ENCODE results near the gene SDF4.

The SDF4 gene

GRCh38 chr1:1230656-1231399 lies 973 bp downstream of the SDF4 start:
- H3K9me3 ChIP-seq (ENCODE audit: control insufficient read depth, insufficient read depth, low read length): no peaks in the 10 kb centered on the region
- peaks cover 16% of the 10 kb centered on the region for H3K36me3 ChIP-seq (ENCODE audit: control insufficient read depth, insufficient read depth, low read length)
- peak overlapping the region; percentile 57 for H3K4me3 ChIP-seq (ENCODE audit: low read depth, low read length)
- no peaks in the 10 kb centered on the region for H3K4me1 ChIP-seq (ENCODE audit: control insufficient read depth, insufficient read depth, low read length)
- peak overlapping the region; percentile 67 for H3K9ac ChIP-seq (ENCODE audit: low read depth, low read length)
- H3K27me3 ChIP-seq (ENCODE audit: control insufficient read depth, insufficient read depth, low read length): no peaks in the 10 kb centered on the region

GRCh38 chr1:1229770-1230169 lies 2.0 kb downstream of the SDF4 start:
- H3K4me3 ChIP-seq (ENCODE audit: low read depth, low read length): no peak overlapping the region
- H3K9ac ChIP-seq (ENCODE audit: low read depth, low read length): no peak overlapping the region
- H3K9me3 ChIP-seq (ENCODE audit: control insufficient read depth, insufficient read depth, low read length): no peaks in the 10 kb centered on the region
- no peaks in the 10 kb centered on the region for H3K27me3 ChIP-seq (ENCODE audit: control insufficient read depth, insufficient read depth, low read length)
- H3K36me3 ChIP-seq (ENCODE audit: control insufficient read depth, insufficient read depth, low read length): peaks cover 14% of the 10 kb centered on the region
- H3K4me1 ChIP-seq (ENCODE audit: control insufficient read depth, insufficient read depth, low read length): no peaks in the 10 kb centered on the region

DNA sequence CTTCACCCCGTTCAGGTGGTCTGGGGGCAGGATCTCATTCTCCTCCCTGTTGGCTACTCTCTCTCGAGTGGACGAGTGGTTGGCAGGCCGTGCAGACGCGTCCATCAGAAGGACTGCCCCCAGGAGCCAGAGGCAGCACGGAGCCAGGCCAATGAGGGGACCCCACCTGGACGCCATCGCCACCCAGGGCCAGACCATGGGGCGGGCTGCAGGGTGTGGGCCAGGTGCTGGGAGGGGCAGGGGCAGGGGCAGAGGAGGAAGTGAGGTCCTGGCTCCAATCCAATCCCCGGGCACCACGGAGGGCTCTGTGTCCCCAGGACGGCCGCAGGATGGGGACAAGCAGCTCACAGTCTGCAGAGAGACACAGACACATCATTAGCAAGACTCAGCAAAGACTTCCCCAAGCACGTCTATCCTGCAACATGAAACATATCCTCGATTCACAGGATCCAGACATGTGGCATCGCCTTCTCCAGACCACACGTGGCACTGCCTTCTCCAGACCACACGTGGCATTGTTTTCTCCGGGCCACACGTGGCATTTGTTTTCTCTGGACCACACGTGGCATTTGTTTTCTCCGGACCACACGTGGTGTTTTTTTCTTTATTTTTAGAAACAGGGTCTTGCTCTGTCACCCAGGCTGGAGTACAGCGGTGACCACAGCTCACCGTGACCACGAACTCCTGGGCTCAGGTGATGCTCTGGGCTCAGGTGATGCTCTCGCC lies 3.0 kb downstream of the SDF4 start:
- Histone ChIP-seq H3K27me3 (ENCODE audit: control insufficient read depth, insufficient read depth, low read length) (no peaks in the 10 kb centered on the region), H3K4me3 (ENCODE audit: low read depth, low read length) (no peak overlapping the region), H3K4me1 (ENCODE audit: control insufficient read depth, insufficient read depth, low read length) (no peaks in the 10 kb centered on the region), H3K9ac (ENCODE audit: low read depth, low read length) (no peak overlapping the region), H3K9me3 (ENCODE audit: control insufficient read depth, insufficient read depth, low read length) (no peaks in the 10 kb centered on the region), H3K36me3 (ENCODE audit: control insufficient read depth, insufficient read depth, low read length) (peaks cover 11% of the 10 kb centered on the region)

- Histone ChIP-seq H3K36me3 (ENCODE audit: control insufficient read depth, insufficient read depth, low read length) (peaks cover 13% of the 10 kb centered on the region), H3K4me3 (ENCODE audit: low read depth, low read length) (no peak overlapping the region), H3K9ac (ENCODE audit: low read depth, low read length) (no peak overlapping the region), H3K27me3 (ENCODE audit: control insufficient read depth, insufficient read depth, low read length) (no peaks in the 10 kb centered on the region), H3K4me1 (ENCODE audit: control insufficient read depth, insufficient read depth, low read length) (no peaks in the 10 kb centered on the region), H3K9me3 (ENCODE audit: control insufficient read depth, insufficient read depth, low read length) (no peaks in the 10 kb centered on the region)
Observed at GRCh38 chr1:1228187-1228586, 3.6 kb downstream of the SDF4 start.

- no peaks in the 10 kb centered on the region for H3K9me3 ChIP-seq (ENCODE audit: control insufficient read depth, insufficient read depth, low read length)
- no peak overlapping the region for H3K4me3 ChIP-seq (ENCODE audit: low read depth, low read length)
- H3K36me3 ChIP-seq (ENCODE audit: control insufficient read depth, insufficient read depth, low read length): peaks cover 21% of the 10 kb centered on the region
- no peak overlapping the region for H3K9ac ChIP-seq (ENCODE audit: low read depth, low read length)
- no peaks in the 10 kb centered on the region for H3K27me3 ChIP-seq (ENCODE audit: control insufficient read depth, insufficient read depth, low read length)
- no peaks in the 10 kb centered on the region for H3K4me1 ChIP-seq (ENCODE audit: control insufficient read depth, insufficient read depth, low read length)
Observed at GRCh38 chr1:1227386-1227785, 4.4 kb downstream of the SDF4 start.

DNA sequence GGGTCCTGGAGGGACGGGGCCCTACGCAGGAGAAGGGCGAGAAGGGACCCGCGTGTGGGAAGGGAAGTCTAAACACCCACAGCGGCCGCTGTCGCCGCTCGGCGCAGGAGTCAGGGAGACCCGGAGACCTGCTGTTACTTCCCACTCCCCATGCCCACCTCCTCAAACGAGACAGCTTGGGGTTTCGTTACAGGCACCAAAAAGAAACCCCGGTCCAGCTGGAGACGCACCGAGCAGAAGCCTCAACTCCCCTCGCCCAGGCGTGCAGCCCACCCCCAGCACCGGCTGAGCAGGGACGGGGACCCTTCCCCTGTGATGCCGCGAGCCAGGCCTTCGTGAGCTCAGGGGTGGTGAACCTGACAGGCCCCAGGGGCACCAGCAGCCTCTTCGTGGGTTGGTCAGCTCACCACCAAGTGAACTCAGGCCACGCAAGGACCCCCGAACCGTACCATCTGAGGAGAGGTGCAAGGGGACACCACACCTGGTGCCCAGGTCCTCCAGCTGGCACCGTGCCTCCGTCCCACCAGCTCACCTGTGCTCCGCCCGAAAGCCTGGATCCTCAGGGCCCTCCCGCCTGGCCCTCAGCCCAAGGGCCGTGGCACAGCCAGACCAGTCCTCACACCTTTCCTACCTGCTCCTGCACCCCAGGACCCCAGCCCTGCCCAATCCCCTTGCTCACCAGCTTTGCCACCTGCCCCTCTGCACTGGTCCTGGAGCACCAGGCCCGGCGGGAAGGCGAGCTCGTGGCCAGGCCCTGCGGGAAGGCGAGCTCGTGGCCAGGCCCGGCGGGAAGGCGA lies 5.0 kb downstream of the SDF4 start:
- H3K9ac ChIP-seq (ENCODE audit: low read depth, low read length): no peak overlapping the region
- no peaks in the 10 kb centered on the region for H3K9me3 ChIP-seq (ENCODE audit: control insufficient read depth, insufficient read depth, low read length)
- H3K4me1 ChIP-seq (ENCODE audit: control insufficient read depth, insufficient read depth, low read length): no peaks in the 10 kb centered on the region
- H3K4me3 ChIP-seq (ENCODE audit: low read depth, low read length): no peak overlapping the region
- H3K36me3 ChIP-seq (ENCODE audit: control insufficient read depth, insufficient read depth, low read length): peaks cover 25% of the 10 kb centered on the region
- H3K27me3 ChIP-seq (ENCODE audit: control insufficient read depth, insufficient read depth, low read length): no peaks in the 10 kb centered on the region

DNA sequence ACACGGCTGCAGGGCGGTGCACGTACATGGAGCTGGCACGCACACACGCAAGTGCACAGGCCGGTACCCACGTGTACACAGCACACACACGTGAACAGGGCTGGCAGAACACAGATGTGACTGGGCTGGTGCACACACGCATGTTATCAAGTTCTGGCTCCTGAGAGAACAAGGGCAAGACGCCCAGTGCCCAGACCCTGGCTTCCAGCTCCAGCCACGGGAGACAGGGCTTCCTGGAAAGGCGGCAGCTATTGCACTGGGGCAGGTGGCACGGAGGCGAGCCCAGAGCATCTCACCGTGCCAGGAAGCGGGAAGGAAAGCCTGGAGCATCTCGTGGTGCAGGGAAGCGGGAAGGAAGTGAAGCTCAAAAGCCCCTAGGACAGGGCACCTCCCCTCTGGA lies 5.9 kb downstream of the SDF4 start:
- H3K27me3 ChIP-seq (ENCODE audit: control insufficient read depth, insufficient read depth, low read length): no peaks in the 10 kb centered on the region
- peaks cover 25% of the 10 kb centered on the region for H3K36me3 ChIP-seq (ENCODE audit: control insufficient read depth, insufficient read depth, low read length)
- H3K4me1 ChIP-seq (ENCODE audit: control insufficient read depth, insufficient read depth, low read length): no peaks in the 10 kb centered on the region
- H3K9me3 ChIP-seq (ENCODE audit: control insufficient read depth, insufficient read depth, low read length): no peaks in the 10 kb centered on the region
- no peak overlapping the region for H3K9ac ChIP-seq (ENCODE audit: low read depth, low read length)
- H3K4me3 ChIP-seq (ENCODE audit: low read depth, low read length): no peak overlapping the region

- H3K9me3 ChIP-seq (ENCODE audit: control insufficient read depth, insufficient read depth, low read length): no peaks in the 10 kb centered on the region
- H3K4me3 ChIP-seq (ENCODE audit: low read depth, low read length): no peak overlapping the region
- no peak overlapping the region for H3K9ac ChIP-seq (ENCODE audit: low read depth, low read length)
- no peaks in the 10 kb centered on the region for H3K27me3 ChIP-seq (ENCODE audit: control insufficient read depth, insufficient read depth, low read length)
- H3K4me1 ChIP-seq (ENCODE audit: control insufficient read depth, insufficient read depth, low read length): no peaks in the 10 kb centered on the region
- H3K36me3 ChIP-seq (ENCODE audit: control insufficient read depth, insufficient read depth, low read length): peaks cover 25% of the 10 kb centered on the region
Observed at GRCh38 chr1:1225238-1225845, 6.5 kb downstream of the SDF4 start.

GRCh38 chr1:1223891-1224290 lies 7.9 kb downstream of the SDF4 start:
- no peaks in the 10 kb centered on the region for H3K4me1 ChIP-seq (ENCODE audit: control insufficient read depth, insufficient read depth, low read length)
- no peaks in the 10 kb centered on the region for H3K9me3 ChIP-seq (ENCODE audit: control insufficient read depth, insufficient read depth, low read length)
- H3K27me3 ChIP-seq (ENCODE audit: control insufficient read depth, insufficient read depth, low read length): no peaks in the 10 kb centered on the region
- H3K4me3 ChIP-seq (ENCODE audit: low read depth, low read length): no peak overlapping the region
- peaks cover 23% of the 10 kb centered on the region for H3K36me3 ChIP-seq (ENCODE audit: control insufficient read depth, insufficient read depth, low read length)
- no peak overlapping the region for H3K9ac ChIP-seq (ENCODE audit: low read depth, low read length)

DNA sequence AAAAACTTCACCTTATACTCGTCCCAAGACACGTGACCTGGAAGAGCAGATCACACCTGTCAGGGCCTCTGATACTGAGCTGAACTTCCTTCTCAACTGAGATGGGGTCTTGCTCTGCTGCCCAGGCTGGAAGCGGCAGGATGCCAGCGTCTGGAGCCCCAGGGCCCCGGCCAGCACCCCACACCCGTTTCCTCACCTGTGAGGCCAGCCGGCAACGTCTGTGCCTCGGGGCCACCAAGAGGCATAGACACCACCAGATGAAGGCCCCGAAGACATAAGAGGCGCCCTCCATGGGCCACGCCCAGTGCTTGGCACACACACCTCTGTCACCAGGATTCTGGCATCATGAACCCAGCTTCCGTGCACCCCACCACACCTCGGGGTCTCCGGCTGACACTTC lies 8.5 kb downstream of the SDF4 start:
- Histone ChIP-seq H3K4me3 (ENCODE audit: low read depth, low read length) (no peak overlapping the region), H3K36me3 (ENCODE audit: control insufficient read depth, insufficient read depth, low read length) (peaks cover 27% of the 10 kb centered on the region), H3K9ac (ENCODE audit: low read depth, low read length) (no peak overlapping the region), H3K9me3 (ENCODE audit: control insufficient read depth, insufficient read depth, low read length) (no peaks in the 10 kb centered on the region), H3K27me3 (ENCODE audit: control insufficient read depth, insufficient read depth, low read length) (no peaks in the 10 kb centered on the region), H3K4me1 (ENCODE audit: control insufficient read depth, insufficient read depth, low read length) (no peaks in the 10 kb centered on the region)

- Histone ChIP-seq H3K4me3 (ENCODE audit: low read depth, low read length) (no peak overlapping the region), H3K36me3 (ENCODE audit: control insufficient read depth, insufficient read depth, low read length) (peaks cover 28% of the 10 kb centered on the region), H3K4me1 (ENCODE audit: control insufficient read depth, insufficient read depth, low read length) (no peaks in the 10 kb centered on the region), H3K9me3 (ENCODE audit: control insufficient read depth, insufficient read depth, low read length) (no peaks in the 10 kb centered on the region), H3K9ac (ENCODE audit: low read depth, low read length) (no peak overlapping the region), H3K27me3 (ENCODE audit: control insufficient read depth, insufficient read depth, low read length) (no peaks in the 10 kb centered on the region)
Observed at GRCh38 chr1:1222575-1223225, 9.1 kb downstream of the SDF4 start.
